MM.1S (cell line): ENCODE results near the gene SLC37A1.

Experiments
- DNase-seq: peaks from one replicate; pipeline ENCODE4 v3.0.0-alpha.2; 2015
- H2AFZ ChIP-seq: fragments of 300-600 bp; sonication (generic); 2 replicates; pipeline ENCODE4 v1.6.0; 2016; ENCODE audit warnings: antibody characterized with exemption, low read length
- H3F3A ChIP-seq: fragments of 300-600 bp; sonication (generic); 2 replicates; pipeline ENCODE4 v1.6.1; 2016; ENCODE audit warnings: mild to moderate bottlenecking, antibody characterized with exemption, low read length, moderate library complexity, mixed read lengths; ENCODE audit not compliant: insufficient read depth
- H3K27ac ChIP-seq: fragments of 300-600 bp; sonication (generic); 2 replicates; pipeline ENCODE4 v1.5.1; 2016; ENCODE audit warnings: mild to moderate bottlenecking, low read length
- H3K27me3 ChIP-seq: fragments of 300-600 bp; sonication (generic); replicated peaks from 2 replicates; pipeline ENCODE4 v1.6.0; 2016; ENCODE audit warnings: low read length; ENCODE audit not compliant: insufficient read depth
- H3K36me3 ChIP-seq: fragments of 300-600 bp; sonication (generic); replicated peaks from 2 replicates; pipeline ENCODE4 v1.6.1; 2016; ENCODE audit warnings: mild to moderate bottlenecking, low read length, mixed read lengths; ENCODE audit not compliant: insufficient read depth
- H3K4me1 ChIP-seq: fragments of 300-600 bp; sonication (generic); 2 replicates; pipeline ENCODE4 v1.6.1; 2016; ENCODE audit warnings: low read length, mixed read lengths
- H3K4me2 ChIP-seq: fragments of 300-600 bp; sonication (generic); 2 replicates; pipeline ENCODE4 v1.6.0; 2016; ENCODE audit warnings: low read depth, low read length
- H3K4me3 ChIP-seq: fragments of 300-600 bp; sonication (generic); 2 replicates; pipeline ENCODE4 v1.5.1; 2016; ENCODE audit warnings: low read length, mixed read lengths
- H3K79me2 ChIP-seq: fragments of 300-600 bp; sonication (generic); 2 replicates; pipeline ENCODE4 v1.6.1; 2016; ENCODE audit warnings: mixed run types, low read length, mixed read lengths
- H3K9ac ChIP-seq: fragments of 300-600 bp; sonication (generic); 2 replicates; pipeline ENCODE4 v1.6.1; 2016; ENCODE audit warnings: low read length, mixed read lengths
- H3K9me2 ChIP-seq: fragments of 300-600 bp; sonication (generic); replicated peaks from 2 replicates; pipeline ENCODE4 v1.6.1; 2016; ENCODE audit warnings: mild to moderate bottlenecking, low read length, mixed read lengths; ENCODE audit not compliant: insufficient read depth
- H3K9me3 ChIP-seq: fragments of 300-600 bp; sonication (generic); replicated peaks from 2 replicates; pipeline ENCODE4 v1.6.1; 2016; ENCODE audit warnings: mild to moderate bottlenecking, low read length, mixed read lengths; ENCODE audit not compliant: insufficient read depth
- H4K20me1 ChIP-seq: fragments of 300-600 bp; sonication (generic); 2 replicates; pipeline ENCODE4 v1.6.1; 2016; ENCODE audit warnings: mild to moderate bottlenecking, low read length, moderate library complexity, mixed read lengths; ENCODE audit not compliant: insufficient read depth
- CTCF ChIP-seq: fragments of 300-600 bp; sonication (generic); IDR thresholded peaks from 2 replicates; pipeline ENCODE4 v1.5.1; 2016; ENCODE audit warnings: antibody characterized with exemption, low read length, mixed read lengths
- EZH2 ChIP-seq: fragments of 300-600 bp; sonication (generic); optimal IDR thresholded peaks from 2 replicates; pipeline ENCODE3; 2017; ENCODE audit warnings: low read depth, mild to moderate bottlenecking, antibody characterized with exemption, low read length, mixed read lengths
- EZH2phosphoT487 ChIP-seq: fragments of 300-600 bp; sonication (generic); IDR thresholded peaks from 2 replicates; pipeline ENCODE4 v1.6.1; 2018; ENCODE audit warnings: antibody characterized with exemption, low read length

SLC37A1 gene

GRCh38 chr21:42576639-42577038 lies 63.0 kb downstream of the SLC37A1 start:
- no peak overlapping the region for H2AFZ ChIP-seq
- no peaks in the 10 kb centered on the region for H3K9me2 ChIP-seq
- no peak overlapping the region for H3K4me2 ChIP-seq
- DNase-seq: no peak
- H3K9me3 ChIP-seq: no peaks in the 10 kb centered on the region
- H3K4me1 ChIP-seq: no peaks in the 10 kb centered on the region
- no peak overlapping the region for H3K9ac ChIP-seq
- H3K27ac ChIP-seq: no peak overlapping the region
- H4K20me1 ChIP-seq: no peaks in the 10 kb centered on the region
- no peaks in the 10 kb centered on the region for H3K79me2 ChIP-seq
- H3K36me3 ChIP-seq: no peaks in the 10 kb centered on the region
- H3K27me3 ChIP-seq: peaks cover 100% of the 10 kb centered on the region
- no peaks in the 10 kb centered on the region for H3F3A ChIP-seq
- no peak overlapping the region for H3K4me3 ChIP-seq
- TF ChIP-seq CTCF (no peak), EZH2phosphoT487 (no peak), EZH2 (no peak)

GRCh38 chr21:42578034-42578433 lies 64.4 kb downstream of the SLC37A1 start:
- no peaks in the 10 kb centered on the region for H4K20me1 ChIP-seq
- no peak overlapping the region for H2AFZ ChIP-seq
- no peaks in the 10 kb centered on the region for H3K9me3 ChIP-seq
- no peaks in the 10 kb centered on the region for H3K9me2 ChIP-seq
- H3K4me1 ChIP-seq: no peaks in the 10 kb centered on the region
- no peaks in the 10 kb centered on the region for H3K36me3 ChIP-seq
- no peak overlapping the region for H3K4me2 ChIP-seq
- no peaks in the 10 kb centered on the region for H3F3A ChIP-seq
- H3K9ac ChIP-seq: no peak overlapping the region
- H3K79me2 ChIP-seq: no peaks in the 10 kb centered on the region
- H3K4me3 ChIP-seq: no peak overlapping the region
- no peak for TF ChIP-seq CTCF
- TF ChIP-seq EZH2phosphoT487: no peak
- no peak for TF ChIP-seq EZH2
- DNase-seq: no peak
- H3K27ac ChIP-seq: no peak overlapping the region
- peaks cover 100% of the 10 kb centered on the region for H3K27me3 ChIP-seq

- no peak for DNase-seq
- no peak overlapping the region for H3K4me2 ChIP-seq
- no peak overlapping the region for H3K27ac ChIP-seq
- H4K20me1 ChIP-seq: no peaks in the 10 kb centered on the region
- no peaks in the 10 kb centered on the region for H3K4me1 ChIP-seq
- no peaks in the 10 kb centered on the region for H3K79me2 ChIP-seq
- no peak overlapping the region for H3K9ac ChIP-seq
- no peaks in the 10 kb centered on the region for H3F3A ChIP-seq
- H3K36me3 ChIP-seq: no peaks in the 10 kb centered on the region
- TF ChIP-seq EZH2 (no peak), EZH2phosphoT487 (no peak), CTCF (no peak)
- no peaks in the 10 kb centered on the region for H3K9me3 ChIP-seq
- H3K27me3 ChIP-seq: peaks cover 100% of the 10 kb centered on the region
- no peak overlapping the region for H3K4me3 ChIP-seq
- H3K9me2 ChIP-seq: no peaks in the 10 kb centered on the region
- H2AFZ ChIP-seq: no peak overlapping the region
Measured at GRCh38 chr21:42578761-42579415, 65.2 kb downstream of the SLC37A1 start.
